Mucosa of descending colon (tissue), 3 donors: Measurements from ENCODE around the gene TPX2. TPM values are rescaled to one million over a fixed set of nuclear protein-coding genes. Genes with fewer than 3 reads are reported as not detected.

Source experiments
- ATAC-seq: fragments of 200-7000 bp; cut with Tn5 transposase; one replicate; pipeline ENCODE4 v1.9.1; 2020; ENCODE audit warnings: mild to moderate bottlenecking, moderate library complexity
- DNase-seq, 3 donors: peaks; one replicate each; pipeline ENCODE4 v3.0.0-alpha.2; 2020
- H3K36me3 ChIP-seq: fragments of 200-600 bp; one replicate; pipeline ENCODE4 v1.8.0; 2021; ENCODE audit warnings: low read depth, mild to moderate bottlenecking
- H3K4me1 ChIP-seq: fragments of 200-600 bp; one replicate; pipeline ENCODE4 v1.8.0; 2021; ENCODE audit warnings: low read depth, mild to moderate bottlenecking
- H3K4me3 ChIP-seq: fragments of 200-600 bp; one replicate; pipeline ENCODE4 v1.8.0; 2021; ENCODE audit warnings: mild to moderate bottlenecking
- H3K9me3 ChIP-seq: fragments of 200-600 bp; one replicate; pipeline ENCODE4 v1.8.0; 2021; ENCODE audit warnings: mild to moderate bottlenecking
- intact Hi-C, 2 donors: fragments of 100-400 bp; cut with DNase I in 1 of 2; cut with micrococcal nuclease in 1 of 2; formaldehyde crosslinking; loops; one replicate each; pipeline versions ENCODE4 v1.11.0 to v1.11.1; 2022; cut with DNase I, micrococcal nuclease
- total RNA-seq, 3 donors: library from RNA; stranded (reverse); fragmentation: NEBNext Ultra II Directional in 2 of 3; extraction: Animal tissue kit (Norgen Biotek cat#: 25700) in 2 of 3; gene quantifications; one replicate each; pipeline versions ENCODE4 v1.2.1 to v1.2.4, GENCODE V29; 2021 to 2023
- TF ChIP-seq, protein P1 (sequence below): fragments of 200-600 bp; IDR thresholded peaks from one replicate; pipeline ENCODE4 v1.8.0; 2022; ENCODE audit warnings: antibody characterized with exemption, mild to moderate bottlenecking
- donor health status: DM: no; HTN: no; CAD: no; lungs with moderate emphysema.
- donor health status: DM: no; HTN: no; CAD: no.
- donor health status: DM: no; HTN: yes; CAD: no.

Gene TPX2
- total RNA-seq, 3 donors from 2014 or later = 3.0 to 26.6 (median 8.8) TPM

GRCh38 chr20:31835554-31835953 is 96.5 kb downstream of the TPX2 start:
- Histone ChIP-seq H3K4me1 (peaks cover 13% of the 10 kb centered on the region), H3K4me3 (no peak overlapping the region), H3K36me3 (no peaks in the 10 kb centered on the region), H3K9me3 (no peaks in the 10 kb centered on the region)
- TF ChIP-seq, protein P1, sequence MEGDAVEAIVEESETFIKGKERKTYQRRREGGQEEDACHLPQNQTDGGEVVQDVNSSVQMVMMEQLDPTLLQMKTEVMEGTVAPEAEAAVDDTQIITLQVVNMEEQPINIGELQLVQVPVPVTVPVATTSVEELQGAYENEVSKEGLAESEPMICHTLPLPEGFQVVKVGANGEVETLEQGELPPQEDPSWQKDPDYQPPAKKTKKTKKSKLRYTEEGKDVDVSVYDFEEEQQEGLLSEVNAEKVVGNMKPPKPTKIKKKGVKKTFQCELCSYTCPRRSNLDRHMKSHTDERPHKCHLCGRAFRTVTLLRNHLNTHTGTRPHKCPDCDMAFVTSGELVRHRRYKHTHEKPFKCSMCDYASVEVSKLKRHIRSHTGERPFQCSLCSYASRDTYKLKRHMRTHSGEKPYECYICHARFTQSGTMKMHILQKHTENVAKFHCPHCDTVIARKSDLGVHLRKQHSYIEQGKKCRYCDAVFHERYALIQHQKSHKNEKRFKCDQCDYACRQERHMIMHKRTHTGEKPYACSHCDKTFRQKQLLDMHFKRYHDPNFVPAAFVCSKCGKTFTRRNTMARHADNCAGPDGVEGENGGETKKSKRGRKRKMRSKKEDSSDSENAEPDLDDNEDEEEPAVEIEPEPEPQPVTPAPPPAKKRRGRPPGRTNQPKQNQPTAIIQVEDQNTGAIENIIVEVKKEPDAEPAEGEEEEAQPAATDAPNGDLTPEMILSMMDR = no peak
- ATAC-seq = no peak
- no peak for DNase-seq
- intact Hi-C loops = no loop called here

- ATAC-seq = peak; percentile 75
- peak; percentile 66 to 74 (median 73) for DNase-seq
- TF ChIP-seq, protein P1 = no peak
- no peak overlapping the region for H3K4me3 ChIP-seq
- H3K36me3 ChIP-seq = no peaks in the 10 kb centered on the region
- peaks cover 13% of the 10 kb centered on the region for H3K4me1 ChIP-seq
- no peaks in the 10 kb centered on the region for H3K9me3 ChIP-seq
- intact Hi-C loops = no loop called here
These were observed 97.1 kb downstream of the TPX2 start for GRCh38 chr20:31835977-31836852.

- ATAC-seq (no peak), DNase-seq (no peak)
- TF ChIP-seq, protein P1 = no peak
These were observed 97.9 kb downstream of the TPX2 start for GRCh38 chr20:31836853-31837608.

GRCh38 chr20:31837896-31838397 is 98.9 kb downstream of the TPX2 start:
- intact Hi-C loops = no loop called here
- ATAC-seq (no peak), DNase-seq (no peak)
- Histone ChIP-seq H3K9me3 (no peaks in the 10 kb centered on the region), H3K4me3 (no peak overlapping the region), H3K4me1 (peaks cover 13% of the 10 kb centered on the region), H3K36me3 (no peaks in the 10 kb centered on the region)
- TF ChIP-seq, protein P1 = no peak

More at GRCh38 chr20:31836853-31837608, 97.9 kb downstream of the TPX2 start:
- Histone ChIP-seq H3K4me1 (peaks cover 13% of the 10 kb centered on the region), H3K9me3 (no peaks in the 10 kb centered on the region), H3K4me3 (no peak overlapping the region), H3K36me3 (no peaks in the 10 kb centered on the region)
- intact Hi-C loops = no loop called here

- intact Hi-C loops = no loop called here
- TF ChIP-seq, protein P1 = no peak
- H3K36me3 ChIP-seq = no peaks in the 10 kb centered on the region
- no peak overlapping the region for H3K4me3 ChIP-seq
- ATAC-seq = no peak
- peaks cover 13% of the 10 kb centered on the region for H3K4me1 ChIP-seq
- DNase-seq = no peak
- no peaks in the 10 kb centered on the region for H3K9me3 ChIP-seq
These were observed 99.7 kb downstream of the TPX2 start for GRCh38 chr20:31838646-31839292.
